Stomach (tissue), 4 donors: Measurements from ENCODE around the gene GCNT2.

Experiments used
- CTCF ChIP-seq, 7 experiments: fragments of 450-650 bp in 4 of 7; fragments of 200-600 bp in 3 of 7; sonication (generic) in 3 of 7; IDR thresholded peaks; one replicate each; pipeline ENCODE4 v1.5.1; 2016 to 2019; ENCODE audit warnings: antibody characterized with exemption in 7 of 7, control low read depth in 2 of 7, mild to moderate bottlenecking in 1 of 7
- EP300 ChIP-seq: sonication (generic); formaldehyde crosslinking; IDR thresholded peaks from one replicate; pipeline ENCODE4 v1.6.1; 2017; ENCODE audit warnings: antibody characterized with exemption
- POLR2A ChIP-seq, 4 donors: fragments of 450-650 bp; IDR thresholded peaks; one replicate each; pipeline ENCODE4 v1.6.1; 2016; ENCODE audit warnings: antibody characterized with exemption in 4 of 4, control low read depth in 2 of 4, mild to moderate bottlenecking in 1 of 4, moderate library complexity in 1 of 4
- POLR2AphosphoS5 ChIP-seq, 3 donors: sonication (generic); formaldehyde crosslinking; IDR thresholded peaks; one replicate each; pipeline ENCODE4 v1.6.1; 2016; ENCODE audit warnings: antibody characterized with exemption in 3 of 3

- TF ChIP-seq POLR2AphosphoS5 (IDR thresholded peaks at IDR 0.05) = no peak
- no peak for TF ChIP-seq EP300
- TF ChIP-seq POLR2A (IDR thresholded peaks at IDR 0.05) = no peak
- TF ChIP-seq CTCF (IDR thresholded peaks at IDR 0.05) = no peak
Observed at GRCh38 chr6:10540073-10540746, 19.1 kb downstream of the GCNT2 start.
